Peyer's patch (tissue), 4 donors: Measurements from ENCODE around the gene GJE1.

Source experiments
- CTCF ChIP-seq, 6 experiments: fragments of 450-650 bp in 4 of 6; fragments of 200-600 bp in 2 of 6; sonication (generic) in 1 of 6; IDR thresholded peaks; one replicate each; pipeline ENCODE4 v1.5.1; 2017 to 2019; ENCODE audit warnings: antibody characterized with exemption in 6 of 6, mild to moderate bottlenecking in 3 of 6, moderate library complexity in 1 of 6
- POLR2A ChIP-seq, 2 donors: fragments of 450-650 bp; IDR thresholded peaks; one replicate each; pipeline ENCODE4 v1.5.1; 2017; ENCODE audit warnings: antibody characterized with exemption in 2 of 2, mild to moderate bottlenecking in 2 of 2, moderate library complexity in 2 of 2

GRCh38 chr6:142172758-142173157, 40.0 kb downstream of the GJE1 start:
- TF ChIP-seq CTCF (IDR thresholded peaks at IDR 0.05) = no peak
- TF ChIP-seq POLR2A (IDR thresholded peaks at IDR 0.05) = no peak
